ENCODE data around the gene CDC42BPA. TPM values are rescaled to one million over a fixed set of nuclear protein-coding genes. Genes with fewer than 3 reads are reported as not detected.

CDC42BPA gene
- total and polyA plus RNA-seq, 2 donors (not counting 3 experiments of a cell fraction or from before 2014, with no cell fraction given): 26.1 to 92.6 TPM

- Histone ChIP-seq H3K9me1 (replicated peaks; ENCODE audit: control insufficient read depth, extremely low read depth, insufficient read depth, low read length) (no peaks in the 10 kb centered on the region), H3K27me3 (ENCODE audit: control insufficient read depth in 2 of 2, insufficient read depth in 2 of 2, low read length in 2 of 2) (no peaks in the 10 kb centered on the region), H3K9me3 (replicated peaks; ENCODE audit: control insufficient read depth, insufficient read depth, low read length) (no peaks in the 10 kb centered on the region), H3K4me1 (ENCODE audit: control insufficient read depth, extremely low read depth, insufficient read depth, low read length) (no peaks in the 10 kb centered on the region), H2AFZ (ENCODE audit: low read depth, low read length) (no peak overlapping the region), H3K4me3 (replicated peaks in 1 of 3; ENCODE audit: insufficient read depth in 1 of 3, low read depth in 1 of 3, low read length in 3 of 3) (no peak overlapping the region), H3K4me2 (ENCODE audit: insufficient read depth, low read length) (no peak overlapping the region), H3K36me3 (ENCODE audit: control insufficient read depth in 2 of 2, extremely low read depth in 1 of 2, insufficient read depth in 2 of 2, low read length in 2 of 2) (peaks cover 6 to 9% of the 10 kb centered on the region in 2 experiments), H3K9ac (replicated peaks; ENCODE audit: extremely low read depth, insufficient read depth, low read length) (no peak overlapping the region), H4K20me1 (replicated peaks; ENCODE audit: control insufficient read depth, extremely low read depth, insufficient read depth, low read length) (no peaks in the 10 kb centered on the region), H3K79me2 (ENCODE audit: control insufficient read depth, insufficient read depth, low read length) (no peaks in the 10 kb centered on the region), H3K27ac (ENCODE audit: insufficient read depth, low read depth, low read length) (no peak overlapping the region)
- dilution Hi-C loops (cut with MboI; ENCODE audit: extremely low pct_ligation_motif_present, low sequenced_read_pairs): no loop called here
- TF ChIP-seq FOS (IDR thresholded peaks at IDR 0.05; ENCODE audit: borderline replicate concordance, insufficient read depth, low read length): no peak
- TF ChIP-seq GATA2 (IDR thresholded peaks at IDR 0.05; ENCODE audit: insufficient read depth, insufficient read length, low read depth, low read length): no peak
- TF ChIP-seq POLR2AphosphoS5 (IDR thresholded peaks at IDR 0.05; ENCODE audit: insufficient read depth, low read depth, low read length): no peak
- no peak for TF ChIP-seq JUN (IDR thresholded peaks at IDR 0.05; ENCODE audit: borderline replicate concordance, insufficient read depth, insufficient read length, low read depth)
- TF ChIP-seq MAX (IDR thresholded peaks at IDR 0.05; ENCODE audit: insufficient read depth, insufficient read length): no peak
- no peak for TF ChIP-seq POLR2A (IDR thresholded peaks at IDR 0.05; ENCODE audit: low read depth, low read length)
- TF ChIP-seq EZH2 (IDR thresholded peaks at IDR 0.05; ENCODE audit: borderline replicate concordance, low read depth, low read length, severe bottlenecking): no peak
- TF ChIP-seq CTCF (IDR thresholded peaks at IDR 0.05; ENCODE audit: extremely low read depth in 1 of 2, insufficient read depth in 1 of 2, low read depth in 1 of 2, low read length in 2 of 2): no peak
- no peak for TF ChIP-seq MYC (IDR thresholded peaks at IDR 0.05; ENCODE audit: low read depth, low read length)
- intact Hi-C loops (cut with micrococcal nuclease): no loop called here
- BruUV-seq (replicated peaks): no TSS peak
- no peak for DNase-seq (ENCODE audit: low read depth, low spot score)
- no peak for FAIRE-seq
- POLR2A ChIA-PET: no interaction called here
- CTCF ChIA-PET: interaction anchor here (1.3 kb wide), 1 partner anchor 56 kb away, joined by 3 read pairs; no protein-coding TSS in a partner anchor
These were observed 308.4 kb downstream of the CDC42BPA start for GRCh38 chr1:227009937-227010336.

All from endothelial cell of umbilical vein (primary cell).